NCI-H510A treated with DMSO at 0.1 percent for 48 hours (cell line): ENCODE measurements around the gene ERC2.

ENCODE experiments used
- DNase-seq: peaks from one replicate; lab custom pipeline; 2025; lab: John Stamatoyannopoulos, UW

ERC2 gene

DNA sequence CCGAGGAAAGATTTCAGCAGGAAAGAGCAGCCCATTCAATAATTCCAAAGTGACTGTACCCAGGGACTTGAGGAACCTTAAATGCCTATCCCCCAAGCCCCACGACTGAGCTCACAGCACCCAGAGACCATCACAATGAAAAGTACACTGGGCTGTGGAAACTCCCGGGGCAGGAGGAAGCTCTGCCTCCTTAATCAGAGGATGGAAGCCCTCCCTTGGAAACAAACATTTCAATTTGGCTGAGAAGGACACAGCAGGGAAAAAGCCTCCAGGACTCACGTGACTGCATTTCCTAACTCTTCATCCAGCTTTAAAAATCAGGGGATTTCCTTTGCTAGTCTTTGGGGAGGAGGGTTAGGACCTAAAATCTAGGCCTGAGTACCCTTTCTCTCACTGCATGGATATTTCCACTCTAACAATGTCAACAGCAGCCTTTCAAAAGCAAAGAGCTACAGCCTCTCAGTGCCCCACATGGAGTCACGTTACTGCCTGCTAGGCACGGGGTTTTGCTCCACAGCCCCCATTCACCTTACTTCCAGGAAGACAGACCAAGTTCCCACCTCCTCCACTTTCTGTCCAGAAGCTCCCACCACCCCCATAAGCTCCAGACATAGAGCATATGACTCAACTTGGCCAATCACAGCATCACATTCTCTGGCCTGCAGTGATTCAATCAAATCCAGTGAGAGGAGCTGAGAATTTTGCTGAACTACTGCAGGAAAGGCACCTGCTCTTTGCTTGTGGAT, 912.2 kb downstream of the ERC2 start:
- DNase-seq: no peak

DNA sequence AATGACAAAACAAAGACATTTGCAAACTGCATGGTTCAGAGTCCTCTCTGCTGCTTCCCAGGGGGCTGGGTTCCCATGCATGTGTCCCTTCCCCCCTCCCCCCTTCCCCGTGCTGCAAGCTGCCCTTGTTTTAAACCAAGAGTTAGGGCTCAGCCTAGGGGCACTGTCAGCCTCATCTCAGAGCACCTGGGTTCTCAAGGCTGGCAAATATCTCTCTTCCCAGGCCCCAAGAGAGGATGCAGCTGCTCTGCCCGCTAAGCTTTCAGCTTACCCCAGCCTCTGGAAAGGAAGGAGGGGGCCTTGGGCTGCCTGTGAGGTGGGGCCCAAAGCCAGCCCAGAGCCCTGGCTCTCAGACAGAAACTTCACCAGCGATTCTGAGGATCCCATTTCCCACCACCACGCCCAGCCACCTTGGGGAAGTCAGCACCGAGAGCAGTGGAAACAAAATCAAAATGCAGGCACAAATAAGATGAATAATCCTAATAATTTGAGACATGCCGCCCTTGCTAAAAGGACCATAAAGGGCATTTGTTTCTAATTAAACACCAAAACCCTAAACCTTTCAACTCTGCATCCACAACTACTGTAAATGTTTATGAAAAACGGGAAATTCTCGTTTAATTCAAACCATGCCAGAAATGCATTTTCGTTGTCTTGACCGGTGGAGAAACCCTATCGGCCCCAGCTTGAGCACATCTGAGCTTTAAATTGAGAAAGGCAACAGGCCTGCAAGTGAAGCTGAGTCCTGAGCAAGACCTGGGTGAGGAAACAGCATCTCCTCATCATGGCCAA, 913.4 kb downstream of the ERC2 start:
- no peak for DNase-seq

DNA sequence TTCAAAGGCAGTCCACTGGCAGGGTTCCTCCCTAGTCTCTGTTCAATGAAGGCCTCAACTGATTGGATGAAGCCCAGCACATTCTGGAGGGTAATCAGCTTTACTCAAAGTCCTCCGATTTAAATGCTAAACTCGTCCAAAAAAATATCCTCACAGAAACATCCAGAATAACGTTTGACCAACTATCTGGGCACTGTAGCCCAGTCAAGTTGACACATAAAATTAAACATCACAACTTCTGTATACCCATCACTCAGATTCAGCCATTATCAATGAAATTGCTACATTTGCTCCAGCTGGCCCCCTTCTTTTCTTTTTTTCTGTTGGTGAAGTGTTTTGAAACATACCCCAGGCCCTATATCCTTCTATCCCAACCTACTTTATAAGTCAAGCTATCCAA, 916.6 kb downstream of the ERC2 start:
- no peak for DNase-seq

DNA sequence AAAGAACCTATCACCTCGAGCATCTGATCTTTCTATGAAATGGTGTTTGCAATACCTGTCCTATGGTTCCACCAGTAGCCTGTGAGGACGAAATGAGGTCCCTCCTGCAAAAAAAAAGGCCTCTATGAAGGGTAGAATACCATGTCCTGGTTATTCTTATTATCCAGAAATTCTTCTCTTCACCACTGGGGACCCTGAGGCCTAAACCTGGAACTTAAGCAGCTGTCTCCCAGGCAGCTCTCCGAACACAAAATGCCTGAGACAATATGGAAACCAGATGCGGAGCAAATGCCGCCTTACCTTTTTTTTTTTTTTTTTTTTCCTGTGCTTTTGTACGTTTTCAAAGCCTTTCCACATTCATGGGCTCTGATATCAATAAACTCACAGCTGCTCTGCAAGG, 919.1 kb downstream of the ERC2 start:
- no peak for DNase-seq

DNA sequence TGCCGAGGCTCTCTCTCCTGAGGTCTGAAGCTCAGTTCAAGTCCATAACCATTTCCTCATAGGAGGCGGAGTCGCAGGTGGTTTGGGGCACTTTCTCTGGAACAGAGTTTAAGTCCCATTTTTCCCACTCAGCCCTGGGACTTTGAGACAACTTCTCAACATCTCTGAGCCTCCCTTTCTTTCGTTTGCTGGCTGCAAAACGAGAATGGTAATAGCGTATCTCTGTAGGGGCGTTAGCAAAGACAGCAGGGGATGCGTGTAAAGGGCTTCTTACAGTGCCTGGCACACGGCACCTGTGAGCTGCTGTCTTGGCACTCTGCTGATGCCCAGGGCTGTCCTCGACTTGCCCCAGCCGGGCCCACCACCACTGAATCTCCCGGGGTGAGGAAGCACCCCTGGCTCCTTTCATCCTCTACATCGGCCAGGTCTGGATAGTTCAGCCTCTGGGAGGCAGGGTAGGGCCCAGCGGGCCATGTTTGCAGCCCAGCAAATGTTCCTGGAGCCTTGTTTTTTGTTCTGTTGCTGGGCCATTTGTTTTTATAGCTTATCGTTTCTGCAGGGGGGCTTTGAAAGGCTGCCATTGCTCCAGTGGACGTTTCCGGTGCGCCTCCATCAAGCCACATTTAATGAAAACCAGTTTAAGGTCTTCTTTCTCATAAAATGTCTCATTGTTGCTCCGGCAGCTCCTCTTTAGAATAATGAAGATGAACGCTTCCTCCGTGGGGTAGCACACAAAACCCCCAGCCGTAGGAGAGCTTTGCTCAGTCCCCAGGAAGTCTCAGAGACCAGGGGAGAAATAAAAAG, 921.2 kb downstream of the ERC2 start:
- DNase-seq: no peak

DNA sequence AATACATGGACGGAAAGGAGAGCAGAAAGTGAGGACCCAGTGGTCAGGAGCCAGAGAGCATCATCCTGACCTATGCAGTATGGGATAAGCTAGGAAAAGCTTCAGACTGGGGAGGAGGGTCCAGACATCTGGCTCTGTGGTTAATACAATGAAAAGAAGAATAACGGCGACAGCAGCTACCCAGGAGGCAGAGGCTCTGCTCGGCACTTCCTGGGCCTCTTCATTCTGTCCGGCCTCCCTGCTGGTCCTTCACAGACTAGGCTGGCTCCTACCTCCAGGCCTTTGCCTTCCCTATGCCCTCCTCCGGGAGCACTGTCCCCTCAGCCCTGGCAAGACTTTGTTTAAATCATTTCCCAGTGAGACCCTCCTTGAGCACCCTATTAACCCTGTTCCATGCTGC, 922.3 kb downstream of the ERC2 start:
- no peak for DNase-seq

DNA sequence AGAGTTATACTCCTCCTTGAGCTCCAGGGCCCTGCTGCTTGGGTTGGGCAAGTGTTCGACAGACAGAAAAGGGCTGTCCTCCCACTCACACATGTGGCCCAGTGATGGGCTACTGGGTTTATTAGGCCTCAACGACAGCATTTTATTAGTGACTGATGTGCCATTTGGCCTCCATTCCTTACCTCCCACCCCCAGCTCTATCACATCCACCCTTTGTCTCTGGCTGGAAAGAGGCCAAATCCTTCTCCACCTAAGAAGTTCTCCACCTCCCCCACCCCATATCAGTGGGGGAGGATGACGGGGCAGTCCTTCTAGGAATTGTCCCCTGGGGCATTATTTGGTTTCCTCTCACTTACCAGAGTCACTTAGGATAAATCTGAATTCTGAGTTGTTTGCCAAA, 924.0 kb downstream of the ERC2 start:
- no peak for DNase-seq

DNA sequence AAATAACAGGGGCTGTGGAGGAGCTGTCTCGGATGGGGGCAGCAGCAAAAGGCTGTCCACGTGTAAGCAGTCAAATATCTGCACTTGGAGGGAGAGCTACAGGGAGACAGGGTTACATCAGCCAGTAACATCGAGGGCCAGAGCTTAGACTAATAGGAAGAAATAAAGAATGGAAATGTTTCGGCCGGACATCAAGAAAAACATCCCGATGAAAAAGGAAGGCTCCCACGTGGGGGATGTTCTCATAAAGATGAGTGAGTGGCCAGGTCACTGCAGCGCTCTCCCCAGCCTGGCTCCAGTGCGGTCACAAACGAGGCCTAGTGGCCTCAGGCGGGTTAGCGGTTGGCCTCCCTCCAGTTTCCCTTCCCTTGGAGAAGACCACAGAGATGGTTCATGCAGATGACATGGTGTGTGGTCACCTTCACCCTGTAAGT, 925.1 kb downstream of the ERC2 start:
- no peak for DNase-seq

DNA sequence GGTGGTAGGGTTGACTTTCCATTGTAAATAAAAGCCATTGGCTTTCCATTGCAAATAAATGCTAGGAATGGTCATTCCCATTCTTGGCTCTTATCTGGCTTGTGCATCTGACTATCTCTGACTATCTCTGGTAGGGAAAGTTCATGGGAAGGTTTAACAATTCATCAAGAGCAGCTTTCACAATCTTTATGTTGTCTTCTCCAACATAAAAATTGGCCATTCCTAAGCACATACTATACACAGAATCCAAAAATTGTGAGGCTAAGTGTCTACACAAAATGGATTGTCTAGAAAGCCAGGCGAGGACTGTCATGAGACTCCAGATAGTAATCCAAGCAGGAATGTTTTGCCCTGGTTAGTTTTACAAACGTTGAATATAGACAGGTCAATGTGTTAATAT, 926.8 kb downstream of the ERC2 start:
- DNase-seq: no peak

DNA sequence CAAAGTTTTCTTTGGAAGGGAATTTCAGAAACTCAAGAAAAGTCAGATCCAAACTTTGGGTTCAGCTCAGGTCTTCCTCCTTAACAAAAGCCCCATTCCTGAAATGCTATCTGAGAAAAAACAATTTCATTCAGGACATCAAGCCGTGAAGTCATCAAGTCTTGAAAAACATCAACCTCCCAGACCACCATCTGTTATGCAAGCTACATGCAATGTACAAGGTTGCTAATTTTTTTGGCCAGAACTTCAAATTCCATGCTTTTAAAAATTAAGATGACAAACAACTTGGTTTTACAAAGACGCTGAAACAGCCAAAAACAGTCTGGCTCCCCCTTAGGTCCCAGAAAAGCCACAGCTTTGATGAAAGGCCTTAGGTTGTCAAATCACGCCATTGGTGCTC, 927.3 kb downstream of the ERC2 start:
- no peak for DNase-seq

DNA sequence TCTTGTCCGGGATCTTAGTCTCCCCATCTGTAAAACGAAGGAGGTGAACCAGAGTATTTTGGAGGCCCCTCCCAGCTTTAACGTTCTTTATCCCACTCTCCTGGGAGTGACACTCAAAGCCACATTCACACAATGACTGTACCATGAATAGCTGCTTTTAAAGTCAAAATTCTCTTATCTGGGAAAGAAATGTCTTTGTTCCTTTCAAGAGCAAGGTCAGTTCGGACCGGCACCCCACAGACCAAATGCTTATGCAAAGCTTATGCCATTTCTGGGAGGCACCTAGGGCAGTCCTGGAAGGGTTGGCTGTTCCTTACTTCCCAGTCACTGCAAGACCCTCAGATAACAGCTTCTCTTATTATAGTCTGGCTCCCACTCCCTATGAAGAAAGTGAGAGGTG, 927.7 kb downstream of the ERC2 start:
- no peak for DNase-seq

DNA sequence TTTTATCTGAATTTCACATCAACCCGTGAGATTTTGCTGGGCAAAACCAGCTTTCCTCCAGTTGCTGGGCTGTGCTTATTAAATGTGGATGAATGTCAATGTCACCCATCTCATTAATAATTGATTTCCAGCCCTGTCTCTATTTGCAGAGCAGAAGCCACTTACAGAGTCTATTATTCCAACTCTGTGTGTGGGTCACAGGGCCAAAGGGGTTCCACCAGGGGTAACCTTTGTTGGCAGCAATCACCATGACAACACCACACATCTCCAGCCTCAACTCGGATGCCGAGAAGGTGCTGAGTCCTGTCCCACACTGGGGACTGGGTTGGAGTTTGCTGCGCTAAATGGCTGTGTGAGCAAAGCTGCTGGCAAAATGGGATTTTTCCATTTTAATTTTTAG, 930.1 kb downstream of the ERC2 start:
- no peak for DNase-seq

DNA sequence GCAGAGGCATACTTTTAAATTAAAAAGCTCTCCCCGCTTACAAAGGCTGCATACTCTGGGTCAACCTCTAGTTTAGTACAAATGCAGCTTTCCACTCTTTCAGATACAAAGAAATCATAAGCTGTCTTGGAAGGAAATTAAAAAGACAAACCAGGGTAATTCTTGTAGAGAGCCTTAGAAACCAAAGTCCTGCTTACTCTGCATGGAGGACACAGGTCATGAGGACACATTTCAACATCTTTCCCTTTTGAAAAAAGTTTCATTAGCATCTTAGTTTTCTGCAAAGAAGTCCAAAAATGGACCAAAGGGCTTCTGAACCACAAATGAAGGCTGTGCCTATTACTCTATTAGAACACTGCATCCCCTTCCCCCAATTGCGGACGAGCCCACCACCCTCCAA, 930.7 kb downstream of the ERC2 start:
- no peak for DNase-seq

DNA sequence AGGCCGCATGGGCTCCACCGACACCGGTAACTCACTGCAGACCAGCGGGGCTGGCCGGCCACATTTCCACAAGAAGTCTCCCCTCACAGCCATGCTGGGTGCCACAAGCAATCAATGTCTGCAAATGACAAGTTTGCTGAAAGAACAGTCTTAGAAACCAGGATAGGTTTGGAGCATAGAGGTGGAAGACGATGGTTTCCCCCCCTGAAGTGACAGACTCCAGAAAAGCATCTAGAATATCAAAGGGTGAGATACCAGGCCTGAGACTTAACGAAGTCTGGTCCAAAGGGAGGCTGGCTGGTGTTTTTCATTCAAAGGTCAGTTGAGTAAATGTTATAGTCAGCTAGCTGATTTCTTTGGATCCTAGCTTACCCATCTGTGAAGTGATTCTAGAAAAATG, 931.1 kb downstream of the ERC2 start:
- DNase-seq: no peak

DNA sequence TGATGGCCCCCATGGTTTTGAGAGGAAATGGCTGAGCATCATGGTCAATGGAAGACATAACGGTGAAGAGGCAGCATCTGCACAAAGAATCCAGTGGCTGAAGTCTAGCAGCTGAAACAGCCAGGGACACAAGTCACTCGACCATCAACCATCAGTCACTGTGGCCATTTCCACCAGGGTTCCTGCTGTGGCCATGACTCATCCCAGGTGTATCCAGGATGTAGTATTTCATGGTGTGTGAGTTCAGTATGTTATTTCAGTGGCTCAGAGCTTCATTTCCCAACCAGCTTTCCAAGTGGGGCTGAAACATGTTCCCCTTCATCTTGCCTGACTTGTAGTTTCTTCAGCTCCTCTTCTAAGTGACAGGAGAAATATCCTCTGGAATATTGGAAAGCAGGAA, 933.4 kb downstream of the ERC2 start:
- DNase-seq: no peak

DNA sequence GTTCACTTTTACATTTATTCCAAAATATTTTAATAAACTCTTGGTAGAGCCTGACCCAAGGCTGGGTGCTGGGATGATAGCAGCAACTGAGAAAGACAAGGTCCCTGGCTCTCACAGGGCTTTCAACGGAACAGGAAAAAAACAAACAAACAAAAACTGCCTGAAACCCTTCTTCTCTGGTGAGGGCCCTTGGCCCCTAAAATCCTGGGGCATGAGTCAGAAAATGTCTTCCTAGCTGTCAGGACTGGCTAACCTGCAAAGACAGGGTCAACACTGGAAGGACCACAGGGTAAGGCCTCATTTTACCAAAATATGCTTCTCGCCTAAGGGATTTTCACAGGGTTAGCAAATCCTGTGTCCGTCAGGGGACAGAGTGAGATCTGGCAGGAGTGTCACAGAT, 935.5 kb downstream of the ERC2 start:
- DNase-seq: no peak

DNA sequence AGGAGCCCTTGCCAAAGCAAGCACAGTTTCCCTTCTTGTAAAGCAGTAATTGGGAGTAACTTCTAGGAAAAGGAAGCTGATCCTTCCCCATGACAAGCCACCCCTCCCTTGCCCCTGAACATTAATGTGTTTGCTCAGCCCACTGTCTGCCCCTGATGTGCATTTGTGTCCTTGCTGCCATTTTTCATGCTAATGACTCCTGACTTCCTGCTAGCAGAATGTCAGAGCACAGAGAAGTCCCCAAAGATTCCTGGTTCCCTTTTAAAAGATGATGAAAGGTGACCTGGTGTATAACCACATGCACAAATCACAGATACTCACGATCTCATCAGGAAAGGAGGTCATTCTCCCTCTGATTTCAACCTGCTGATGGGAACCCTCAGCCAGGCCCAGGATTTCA, 936.9 kb downstream of the ERC2 start:
- no peak for DNase-seq

DNA sequence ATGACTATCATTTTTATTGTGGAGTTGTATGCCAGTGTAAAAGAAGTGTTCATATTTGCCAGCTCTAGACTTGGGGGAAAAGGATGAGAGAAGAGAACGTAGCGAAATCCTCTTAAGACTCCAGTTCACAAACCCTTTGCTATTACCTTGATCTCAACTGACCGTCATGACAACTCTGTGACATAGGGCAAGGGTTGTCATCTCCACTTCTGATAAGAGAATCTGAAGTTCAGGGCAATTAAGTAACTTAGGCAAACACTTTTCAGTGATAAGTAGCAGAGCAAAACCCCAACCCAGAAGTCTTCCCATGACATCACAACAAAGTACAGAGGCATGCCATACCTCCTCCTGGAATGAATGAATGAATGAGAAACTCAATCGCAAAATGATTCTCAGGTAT, 940.9 kb downstream of the ERC2 start:
- no peak for DNase-seq

DNA sequence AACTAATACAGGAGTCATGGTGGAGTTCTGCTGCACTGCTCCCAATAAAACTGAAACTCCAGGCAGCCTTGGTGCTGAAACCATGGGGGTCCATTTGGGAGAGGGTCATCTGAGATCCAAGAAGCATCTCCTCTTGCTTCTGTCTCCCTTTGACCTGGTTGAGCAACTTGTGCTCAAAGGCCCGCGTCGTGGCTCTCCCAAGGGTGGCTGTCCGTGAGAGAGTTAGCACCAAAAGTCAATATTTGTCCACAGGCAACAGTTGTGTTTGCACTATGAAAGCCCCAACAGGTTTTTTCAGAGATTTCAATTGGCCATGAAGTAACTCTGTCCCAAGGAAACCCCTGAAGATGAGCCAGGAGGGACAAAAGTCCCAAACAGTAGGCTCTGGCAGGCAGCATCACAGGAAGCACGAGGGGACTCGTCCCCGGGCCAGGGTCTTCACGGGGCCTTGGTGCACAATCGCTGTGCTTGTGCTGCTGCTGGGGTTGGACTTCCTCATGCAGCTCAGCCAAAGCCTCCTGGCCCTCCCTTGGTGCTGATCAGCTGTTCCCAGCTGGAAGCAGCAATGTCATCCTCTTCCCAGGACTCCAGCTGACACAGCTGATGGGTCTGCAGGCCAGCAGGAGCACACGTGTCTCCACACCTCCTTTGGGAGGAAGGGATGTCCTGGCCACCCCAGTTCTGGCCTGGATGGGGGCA, 941.8 kb downstream of the ERC2 start:
- peak; percentile 33 for DNase-seq

DNA sequence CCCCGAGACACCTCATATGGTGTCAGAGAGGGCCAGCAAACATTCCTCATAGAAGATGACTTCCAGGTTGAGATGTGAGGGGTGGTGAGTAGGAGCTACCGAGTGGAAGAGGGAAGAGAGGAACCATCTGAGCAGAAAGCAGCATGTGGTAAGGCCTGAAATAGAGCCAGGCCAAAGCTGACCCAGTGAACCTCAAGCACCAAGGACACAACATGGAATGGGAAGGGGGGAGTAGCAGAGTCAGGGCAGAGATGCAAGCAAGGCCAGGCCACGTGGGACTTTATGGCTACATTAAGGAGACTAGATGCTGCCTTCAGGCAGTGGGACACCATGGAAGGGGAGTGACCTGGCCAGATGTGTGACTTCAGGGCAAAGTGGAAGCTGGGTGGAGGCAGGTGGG, 942.8 kb downstream of the ERC2 start:
- DNase-seq: no peak

DNA sequence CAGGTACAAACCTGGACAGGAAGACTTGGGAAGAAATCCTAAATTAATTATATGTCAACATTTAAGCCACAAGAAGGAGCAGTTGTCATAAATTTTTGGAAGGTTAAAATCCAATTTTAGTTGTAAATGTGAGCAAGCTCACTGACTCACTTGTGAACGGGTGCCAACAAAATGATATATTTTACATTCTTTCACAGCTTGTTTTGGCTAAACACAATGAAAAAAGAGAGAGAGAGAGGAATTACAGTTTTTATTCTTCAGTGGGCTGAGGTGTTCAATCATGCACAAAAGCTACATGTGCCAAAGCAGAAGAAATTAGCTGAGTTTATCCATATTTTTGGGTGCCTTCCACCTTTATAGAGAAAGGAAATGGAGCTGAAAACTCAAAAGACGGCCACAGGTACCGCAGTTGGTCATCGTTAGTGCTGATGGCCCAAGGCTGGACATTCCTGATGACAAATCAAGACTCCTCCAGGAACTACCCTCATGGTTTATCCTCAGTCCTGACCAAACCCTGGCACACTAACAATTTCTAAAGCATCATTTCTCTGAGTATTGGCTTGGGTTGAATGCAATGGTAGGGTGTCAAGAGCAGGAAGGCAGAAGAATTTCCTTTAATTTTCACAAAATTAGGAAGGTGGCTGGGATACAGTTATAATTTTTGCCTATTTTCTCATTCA, 943.6 kb downstream of the ERC2 start:
- no peak for DNase-seq

DNA sequence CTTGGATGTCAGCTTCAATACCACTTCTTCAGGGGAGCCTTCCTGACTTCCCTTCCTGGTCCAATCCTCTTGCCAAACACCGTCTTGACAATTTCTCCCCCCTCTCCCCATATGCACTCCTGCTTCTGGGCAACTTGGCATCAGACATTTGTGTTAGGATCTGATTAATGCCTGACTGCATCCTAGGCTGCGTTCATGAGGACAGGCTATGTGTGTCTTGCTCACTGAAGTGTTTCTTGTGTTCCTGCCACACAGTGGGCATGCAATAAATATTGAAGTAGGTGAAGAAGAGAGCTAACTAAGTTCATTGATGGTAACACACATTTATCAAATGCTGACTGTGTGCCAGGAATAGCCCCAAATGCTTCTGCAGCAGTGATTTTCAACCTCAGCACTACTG, 944.8 kb downstream of the ERC2 start:
- no peak for DNase-seq
